ENCODE measurements around the gene FLYWCH1.

The FLYWCH1 gene

DNA sequence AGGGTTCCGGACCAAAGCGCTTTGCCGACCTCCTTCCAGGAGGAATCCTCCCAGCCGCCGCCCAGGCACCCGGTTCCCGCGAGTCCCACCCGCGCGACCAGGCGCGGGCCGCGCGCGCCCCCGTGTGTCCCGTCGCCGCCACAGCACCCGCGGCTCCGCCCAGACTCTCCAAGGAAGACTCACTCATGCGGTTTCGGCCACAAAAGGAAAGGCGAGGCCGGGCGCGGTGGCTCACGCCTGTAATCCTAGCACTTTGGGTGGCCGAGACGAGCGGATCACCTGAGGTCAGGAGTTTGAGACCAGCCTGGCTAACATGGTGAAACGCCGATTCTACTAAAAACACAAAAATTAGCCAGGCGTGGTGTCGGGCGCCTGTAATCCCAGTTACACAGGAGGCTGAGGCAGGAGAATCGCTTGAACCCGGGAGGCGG lies 72.0 kb downstream of the FLYWCH1 start:
- peak; percentile 59 for DNase-seq (ENCODE audit: low read depth)

DNA sequence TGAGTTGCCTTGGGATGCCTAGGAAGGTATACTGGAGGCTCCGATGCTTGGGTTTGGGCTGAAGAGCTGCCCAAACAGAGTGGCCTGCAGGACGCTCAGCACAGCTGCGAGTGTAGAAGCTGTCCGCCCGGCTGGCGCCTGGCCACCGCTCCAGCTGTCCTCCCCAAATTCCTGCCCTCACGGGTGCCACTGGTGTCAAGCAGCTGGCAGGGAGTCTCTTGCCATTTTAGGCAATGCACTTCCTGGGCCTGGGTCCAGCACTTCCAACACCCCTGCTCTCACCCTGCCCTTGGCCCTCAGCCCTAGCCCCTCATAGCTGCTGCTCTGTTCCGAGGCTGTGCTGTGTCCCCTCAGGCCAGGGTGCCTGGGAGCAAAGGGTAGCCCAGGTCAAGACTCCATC lies 73.7 kb downstream of the FLYWCH1 start:
- no peak for DNase-seq (ENCODE audit: low read depth)

DNA sequence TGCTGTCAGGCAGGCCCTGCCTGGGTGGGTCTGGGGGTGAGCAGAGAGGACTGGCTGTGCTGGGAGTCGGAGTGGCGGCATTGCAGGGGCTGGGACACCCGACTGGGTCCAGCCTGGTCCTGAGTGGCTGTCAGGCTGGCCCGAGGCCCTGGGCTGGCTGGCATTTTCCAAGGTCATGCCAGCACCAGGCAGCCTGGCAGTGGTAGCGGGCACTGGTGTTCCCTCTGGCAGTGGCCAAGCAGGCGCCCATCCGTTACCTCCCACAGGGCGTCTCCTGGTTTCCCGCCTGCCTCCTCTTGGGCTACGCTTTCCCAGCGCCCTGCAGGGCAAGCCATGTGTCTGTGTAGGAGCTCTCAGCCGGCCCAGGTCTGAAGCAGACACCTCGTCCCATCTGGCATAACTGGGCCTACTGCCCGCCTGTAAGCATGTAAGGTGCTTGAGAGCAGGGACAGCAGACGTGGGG lies 74.2 kb downstream of the FLYWCH1 start:
- no peak for DNase-seq (ENCODE audit: low read depth)

DNA sequence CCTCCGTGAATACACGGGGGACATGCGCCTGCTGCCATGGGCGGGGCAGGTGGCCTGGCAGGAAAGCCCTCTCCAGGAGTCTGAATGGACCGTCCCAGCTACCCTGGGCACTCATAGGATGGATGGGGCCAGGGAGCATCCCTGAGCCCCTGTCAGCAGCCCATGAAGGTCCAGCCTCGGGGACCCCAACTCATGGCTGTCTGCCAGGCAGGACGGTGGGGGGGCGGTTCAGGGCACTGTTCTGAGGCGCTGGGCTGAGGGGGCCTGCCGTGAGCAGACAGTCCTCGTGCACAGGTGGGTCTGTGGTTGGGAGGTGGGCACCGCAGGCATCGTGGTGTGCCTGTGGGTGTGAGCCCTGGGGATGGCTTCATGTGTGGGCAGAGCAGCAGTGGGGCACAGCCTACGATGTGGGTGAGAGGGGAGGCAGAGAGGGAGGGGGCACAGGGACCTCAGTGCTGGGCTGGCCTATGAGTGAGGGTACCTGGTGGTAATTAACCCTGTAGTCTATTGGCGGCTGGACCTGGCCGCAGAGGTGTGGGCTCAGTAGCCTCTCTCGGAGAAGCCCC lies 75.0 kb downstream of the FLYWCH1 start:
- DNase-seq (ENCODE audit: low read depth) = no peak

DNA sequence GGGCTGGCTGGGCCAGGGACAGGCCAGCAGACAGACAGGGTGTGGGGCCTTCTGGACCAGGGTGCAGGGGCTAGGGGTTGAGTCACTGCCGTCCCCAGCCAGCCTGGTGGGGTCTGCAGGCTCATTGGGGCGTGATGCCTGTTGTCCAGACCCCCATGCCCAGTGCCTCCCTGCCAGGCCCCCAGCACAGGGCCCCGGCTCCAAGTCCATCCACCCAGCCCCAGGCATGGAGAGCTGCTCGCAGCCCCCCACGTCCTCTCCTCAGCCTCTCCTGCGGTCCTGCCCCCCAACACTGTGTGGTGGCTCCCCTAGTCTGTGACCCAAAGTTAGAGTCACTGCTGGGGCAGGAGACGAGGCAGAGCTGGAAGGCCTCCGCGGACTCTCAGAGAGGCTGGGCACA lies 75.6 kb downstream of the FLYWCH1 start:
- DNase-seq (ENCODE audit: low read depth) = no peak

DNA sequence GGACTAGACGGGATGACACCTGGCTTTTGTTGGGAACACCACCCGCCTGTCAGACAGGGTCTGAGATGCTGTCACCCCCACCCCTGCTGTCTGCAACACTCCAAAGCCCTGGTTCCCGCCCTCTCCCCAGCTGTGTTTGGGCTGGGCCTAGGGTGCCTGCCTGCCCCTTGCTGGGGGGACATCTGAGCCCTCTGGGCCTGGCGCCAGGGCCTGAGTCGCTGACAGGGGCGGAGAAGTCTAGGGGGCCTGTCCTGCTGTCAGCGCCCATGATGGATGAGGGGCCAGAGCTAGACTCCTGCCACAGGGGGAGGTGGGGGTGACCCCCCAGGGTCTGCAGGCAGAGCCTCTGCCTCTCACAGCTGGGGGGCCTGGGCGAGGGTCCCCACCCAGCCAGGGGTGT lies 76.1 kb downstream of the FLYWCH1 start:
- no peak for DNase-seq (ENCODE audit: low read depth)

DNA sequence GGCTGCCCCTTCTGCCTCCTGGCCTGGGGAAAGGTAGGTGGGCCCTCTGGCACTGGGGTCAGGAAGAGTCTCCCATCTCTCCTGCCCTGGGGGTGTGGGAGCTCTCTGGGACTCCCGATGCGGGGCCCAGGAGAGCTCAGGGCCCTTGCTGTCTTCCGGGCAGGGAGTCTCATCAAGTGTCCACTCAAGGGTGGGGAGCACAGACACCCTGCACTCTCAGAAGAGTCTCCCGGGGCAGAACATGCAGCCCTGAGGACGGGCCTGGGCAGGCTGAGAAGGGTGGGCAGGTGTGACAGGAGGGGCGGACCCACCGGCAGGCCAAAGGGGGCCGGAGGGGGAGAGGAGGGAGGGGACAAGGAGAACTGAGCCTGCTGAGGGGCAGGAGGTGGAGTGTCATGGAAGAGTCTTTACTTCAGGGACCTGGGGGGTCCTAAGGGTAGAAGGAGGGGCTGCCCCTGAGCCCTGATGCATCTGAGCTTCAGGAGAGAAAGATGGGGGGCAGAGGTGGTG lies 76.9 kb downstream of the FLYWCH1 start:
- no peak for DNase-seq (ENCODE audit: low read depth)

DNA sequence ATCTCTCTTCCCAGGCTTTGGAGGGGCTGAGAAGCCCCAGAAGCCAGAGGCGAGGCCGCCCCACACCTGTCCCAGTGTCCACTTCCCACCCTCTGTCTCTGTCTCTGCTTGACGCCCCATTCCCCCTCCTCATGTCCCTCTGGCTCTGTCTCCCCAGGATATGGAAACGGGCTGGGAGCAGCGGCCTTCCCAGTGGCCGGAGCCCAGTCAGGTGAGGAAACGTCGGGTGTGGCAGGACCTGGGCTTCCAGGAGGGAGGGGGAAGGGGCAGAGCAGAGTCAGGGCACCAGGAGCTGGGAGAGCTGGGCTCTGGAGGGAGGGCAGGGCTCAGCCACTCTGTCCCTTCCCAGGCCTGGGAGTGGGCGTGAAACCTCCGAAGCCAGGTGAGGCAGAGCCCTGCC lies 79.2 kb downstream of the FLYWCH1 start:
- no peak for DNase-seq (ENCODE audit: low read depth)

DNA sequence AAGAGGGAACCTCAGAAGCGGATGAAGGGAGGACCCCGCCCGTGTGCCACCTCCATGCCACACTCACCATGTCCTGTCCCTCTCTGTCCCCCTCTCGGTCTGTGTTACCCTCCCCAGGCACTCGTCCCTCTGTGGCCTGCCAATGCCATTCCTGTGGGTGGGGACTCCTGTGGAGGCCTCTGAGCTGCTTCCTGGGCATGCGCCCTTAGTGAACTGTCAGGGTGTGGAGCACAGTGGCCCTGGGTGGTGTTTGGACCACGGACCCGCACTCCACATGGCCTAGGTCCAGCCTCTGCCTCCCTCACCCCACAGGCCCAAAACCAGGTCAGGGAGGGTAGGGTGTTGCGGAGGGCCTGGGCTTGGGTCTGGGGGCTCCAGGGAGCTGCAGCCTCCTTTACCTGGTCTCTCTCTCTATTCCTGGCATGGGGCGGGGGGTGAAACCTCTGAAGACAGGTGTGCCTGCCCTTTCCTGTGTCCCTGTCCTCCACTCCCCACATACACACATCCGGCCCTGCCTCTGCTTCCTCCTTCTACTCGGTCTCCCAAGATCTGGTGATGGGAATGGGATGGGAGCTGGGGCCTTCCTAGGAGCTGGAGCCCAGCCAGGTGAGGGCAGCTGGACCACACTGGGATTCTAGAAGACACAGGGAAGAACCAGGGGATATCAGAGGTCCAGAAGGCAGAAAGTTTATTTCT lies 80.0 kb downstream of the FLYWCH1 start:
- no peak for DNase-seq (ENCODE audit: low read depth)

DNA sequence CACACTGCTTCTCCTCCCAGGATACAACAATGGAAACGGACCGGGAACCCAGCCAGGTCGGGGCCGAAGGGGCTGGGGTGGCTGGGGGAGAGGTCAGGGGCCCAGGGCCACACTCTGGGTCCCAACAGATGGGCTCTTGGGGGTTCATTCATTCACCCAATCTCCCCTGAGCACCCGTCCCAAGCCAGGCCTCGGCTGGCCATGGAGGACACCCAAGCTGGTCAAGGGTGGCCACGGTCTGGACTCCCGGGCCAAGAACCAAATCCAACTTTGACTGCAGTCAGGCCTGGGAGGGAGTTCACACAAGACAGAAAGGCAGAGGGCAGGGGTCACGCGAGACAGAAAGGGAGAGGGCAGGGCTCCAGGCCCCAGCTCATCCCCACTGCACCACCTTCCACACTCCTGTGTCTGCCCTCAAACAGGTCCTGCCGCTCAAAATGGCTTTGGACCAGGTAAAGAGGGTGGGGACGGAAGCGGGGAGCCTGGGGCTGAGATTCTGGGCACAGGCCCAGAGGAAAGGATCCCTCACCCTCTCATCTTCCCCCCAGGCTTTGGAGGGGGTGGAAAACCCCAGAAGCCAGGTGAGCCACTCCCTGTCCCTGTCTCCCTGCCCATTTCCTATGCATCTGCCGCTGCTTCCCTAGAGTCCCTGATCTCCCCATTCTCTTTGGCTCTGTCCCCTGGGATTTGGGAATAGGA lies 80.8 kb downstream of the FLYWCH1 start:
- no peak for DNase-seq (ENCODE audit: low read depth)

DNA sequence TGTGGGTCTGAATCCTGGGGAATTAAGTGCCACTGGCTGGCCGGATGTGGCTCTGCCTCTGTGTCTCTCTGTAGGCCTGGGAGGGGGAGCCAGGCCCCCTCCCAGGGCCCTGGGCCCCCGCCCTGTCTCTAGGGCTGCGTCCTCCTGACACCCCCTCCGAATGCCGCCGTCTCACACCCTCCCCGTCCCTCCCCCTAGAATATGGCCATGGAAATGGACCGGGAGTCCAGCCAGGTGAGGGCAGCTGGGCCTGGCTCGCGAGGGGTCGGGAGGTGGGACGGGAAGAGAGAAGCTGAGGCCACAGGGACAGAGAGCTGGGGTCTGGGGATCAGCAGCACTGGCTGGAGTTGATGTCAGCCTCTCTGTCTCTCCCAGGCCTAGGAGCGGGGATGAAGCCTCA lies 84.6 kb downstream of the FLYWCH1 start:
- no peak for DNase-seq (ENCODE audit: low read depth)

DNA sequence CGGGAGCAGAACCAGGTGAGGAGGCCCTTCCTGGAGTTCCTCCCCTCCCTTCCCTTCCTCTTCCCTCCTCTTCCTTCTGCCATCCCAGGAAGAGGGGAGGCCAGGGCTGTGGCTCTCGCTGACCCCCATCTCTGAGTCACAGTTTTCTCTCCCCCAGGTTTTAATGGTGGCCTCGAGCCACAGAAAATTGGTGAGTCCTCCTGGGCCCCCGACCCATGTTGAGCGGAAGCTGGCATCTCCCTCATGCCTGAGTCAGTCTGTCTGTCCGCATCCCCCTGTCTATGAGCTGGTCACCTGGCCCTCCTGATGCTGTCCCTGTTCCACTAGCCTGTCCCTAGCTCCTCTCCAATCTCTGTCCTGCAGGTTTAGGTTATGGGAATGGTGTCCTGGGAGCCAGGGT lies 88.2 kb downstream of the FLYWCH1 start:
- DNase-seq (ENCODE audit: low read depth) = no peak

DNA sequence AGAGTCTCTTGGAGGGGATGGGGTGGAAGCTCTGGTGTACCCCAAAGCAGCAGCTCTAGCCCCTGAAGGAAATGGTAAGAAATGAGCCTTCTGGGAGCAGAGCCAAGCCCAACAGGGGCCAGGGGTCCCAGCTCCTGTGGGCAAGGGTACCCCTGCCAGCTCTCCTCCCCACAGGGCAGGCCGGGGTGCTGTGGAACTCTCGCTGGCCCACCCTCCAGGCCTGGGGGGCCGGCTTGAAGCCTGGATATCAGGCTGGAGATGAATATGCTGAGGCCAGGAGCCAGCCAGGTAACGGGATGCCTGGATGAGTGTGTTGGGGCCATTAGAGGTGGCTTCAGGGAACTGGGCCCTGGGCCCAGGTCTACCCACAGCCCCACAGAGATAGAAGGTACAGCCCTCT lies 88.8 kb downstream of the FLYWCH1 start:
- no peak for DNase-seq (ENCODE audit: low read depth)

Data from GM04504 (cell line).